ENCODE results near the gene ATOSA.

Gene ATOSA

GRCh38 chr15:52681441-52681840 lies 2.3 kb upstream of the ATOSA start:
- DNase-seq = no peak

- no peak for DNase-seq
These were observed 1.6 kb upstream of the ATOSA start for GRCh38 chr15:52680761-52681160.

- no peak for DNase-seq
These were observed 828 bp upstream of the ATOSA start for GRCh38 chr15:52680041-52680391.

GRCh38 chr15:52678468-52679231 lies 538 bp downstream of the ATOSA start:
- DNase-seq = peak; percentile 70

GRCh38 chr15:52677593-52678467 lies 1.4 kb downstream of the ATOSA start:
- peak; percentile 62 for DNase-seq

- DNase-seq = no peak
These were observed 4.4 kb downstream of the ATOSA start for GRCh38 chr15:52674831-52675230.

GRCh38 chr15:52673734-52674133 lies 5.5 kb downstream of the ATOSA start:
- DNase-seq = no peak

DNA sequence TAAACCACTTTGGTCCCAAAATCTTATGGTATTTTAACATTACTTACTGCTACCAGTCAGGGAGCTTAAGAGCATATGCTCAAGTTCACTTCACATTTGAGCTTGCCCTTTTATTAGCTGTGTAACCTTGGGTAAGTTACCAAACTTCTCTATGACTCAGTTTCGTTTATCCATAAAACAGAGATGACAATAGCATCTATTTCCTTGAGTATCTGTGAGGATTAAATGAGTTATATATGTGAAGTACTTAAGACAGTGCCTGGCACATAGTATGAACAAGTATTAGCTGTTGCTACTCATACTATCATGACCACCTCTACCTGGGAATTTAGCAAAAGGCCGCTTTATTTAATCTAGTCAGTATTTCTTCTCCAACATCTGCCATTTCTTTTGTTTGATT lies 5.9 kb downstream of the ATOSA start:
- DNase-seq = no peak

- DNase-seq = no peak
These were observed 6.5 kb downstream of the ATOSA start for GRCh38 chr15:52672661-52673060.

- no peak for DNase-seq
These were observed 9.1 kb downstream of the ATOSA start for GRCh38 chr15:52670087-52670486.

DNA sequence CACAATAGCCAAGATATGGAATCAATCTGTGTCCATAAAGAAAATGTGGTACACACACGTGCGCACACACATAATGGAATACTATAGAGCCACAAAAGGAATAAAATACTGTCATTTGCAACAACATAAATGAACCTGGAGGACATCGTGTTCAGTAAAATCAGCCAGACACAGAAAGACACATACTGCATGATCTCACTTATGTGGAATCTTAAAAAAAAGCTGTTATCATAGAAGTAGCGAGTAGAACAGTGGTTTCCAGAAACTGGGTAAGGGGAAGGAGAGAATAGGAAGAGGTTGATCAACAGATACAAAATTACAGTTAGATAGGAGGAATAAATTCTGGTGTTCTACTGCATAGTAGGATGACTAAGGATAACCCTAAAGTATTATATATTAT lies 11.1 kb downstream of the ATOSA start:
- DNase-seq = no peak

GRCh38 chr15:52667597-52667996 lies 11.6 kb downstream of the ATOSA start:
- DNase-seq = no peak

DNA sequence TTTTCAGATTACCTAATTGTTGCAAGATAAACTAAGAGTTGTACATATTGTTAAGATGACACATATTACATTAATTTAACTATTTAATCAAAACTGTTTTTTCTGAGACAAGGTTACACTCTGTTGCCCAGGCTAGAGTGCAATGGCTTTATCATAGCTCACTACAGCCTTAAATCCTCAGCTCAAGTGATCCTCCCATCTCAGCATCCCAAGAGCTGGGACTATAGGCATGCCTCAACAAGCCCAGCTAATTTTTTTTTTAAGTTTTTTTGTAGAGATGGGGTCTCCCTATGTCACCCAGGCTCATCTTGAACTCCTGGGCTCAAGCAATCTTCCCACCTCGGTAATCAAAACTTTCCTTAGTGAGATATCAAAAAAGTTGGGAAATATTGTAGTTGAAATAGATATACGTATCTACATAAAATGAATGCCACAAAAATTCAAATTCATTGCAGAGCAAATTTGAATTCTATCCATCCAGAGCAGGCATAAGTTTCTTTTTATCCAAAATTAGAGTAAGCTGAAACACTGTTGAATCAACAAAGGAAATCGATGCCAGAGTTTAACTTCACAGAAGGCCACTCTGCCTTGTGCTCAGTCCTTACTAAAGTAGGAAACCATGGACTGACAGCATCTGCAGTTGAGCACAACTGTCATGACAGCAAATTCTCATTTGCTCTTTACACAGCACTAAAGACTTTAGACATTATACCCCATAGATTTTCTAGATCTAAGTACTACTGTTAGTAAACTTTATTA lies 15.5 kb downstream of the ATOSA start:
- DNase-seq = no peak

DNA sequence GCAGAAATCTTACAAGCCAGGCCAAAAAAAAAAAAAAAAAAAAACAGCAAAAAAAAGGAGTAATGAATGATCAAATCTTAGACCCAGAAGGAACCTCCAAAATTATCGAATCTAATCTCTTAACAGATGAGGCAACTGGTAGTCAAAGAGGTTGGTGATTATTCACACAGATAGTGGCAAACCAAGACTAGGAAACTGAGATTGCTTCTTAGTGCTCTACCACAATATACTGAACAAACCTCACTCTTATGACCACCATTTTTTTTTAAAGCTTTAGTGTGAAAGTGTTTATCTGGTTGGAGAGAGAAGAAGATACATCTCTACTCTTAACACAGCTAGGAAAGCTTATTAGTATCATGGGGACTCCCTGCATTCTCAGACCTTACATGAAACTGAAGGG lies 17.3 kb downstream of the ATOSA start:
- no peak for DNase-seq

- DNase-seq = no peak
These were observed 19.0 kb downstream of the ATOSA start for GRCh38 chr15:52660192-52660591.

DNA sequence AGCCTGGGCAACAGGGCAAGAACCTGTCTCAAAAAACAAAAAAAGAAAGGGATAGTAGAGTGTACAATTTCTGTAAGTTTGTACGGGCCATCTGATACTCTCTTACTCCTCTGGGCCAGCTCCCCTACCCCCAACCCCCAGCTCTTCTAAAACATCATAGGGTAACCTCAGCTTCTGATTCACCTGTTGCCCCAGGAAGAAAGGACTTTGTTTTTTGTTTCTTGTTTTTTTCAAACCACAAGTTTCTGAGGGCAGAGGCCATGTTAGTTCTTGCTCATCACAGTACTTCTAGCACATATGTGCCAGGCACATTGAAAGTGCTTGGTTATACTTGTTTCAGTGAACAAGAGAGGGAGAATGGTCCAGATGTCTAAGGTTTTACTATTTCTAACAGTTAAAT lies 20.2 kb downstream of the ATOSA start:
- peak; percentile 30 for DNase-seq

- DNase-seq = no peak
These were observed 21.9 kb downstream of the ATOSA start for GRCh38 chr15:52657338-52657737.

DNA sequence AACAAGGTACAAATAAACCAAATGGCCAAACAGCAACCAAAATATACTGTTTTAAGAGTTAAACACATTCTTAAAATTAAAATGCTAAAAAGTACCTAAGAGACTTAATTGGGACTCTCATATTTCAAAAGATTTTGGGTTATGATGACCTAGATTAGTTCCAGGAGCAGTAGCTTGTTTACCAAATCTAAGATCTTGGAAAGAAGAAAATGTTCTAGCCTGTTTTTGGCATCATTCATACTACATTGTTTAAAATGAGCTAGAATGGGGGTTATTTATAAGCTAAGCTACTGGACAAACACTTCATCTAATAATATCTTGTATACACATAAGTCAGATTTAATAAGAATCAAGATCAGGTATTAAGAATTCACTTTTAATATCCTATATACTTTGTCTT lies 22.8 kb downstream of the ATOSA start:
- DNase-seq = no peak

GRCh38 chr15:52653431-52653964 lies 25.7 kb downstream of the ATOSA start:
- no peak for DNase-seq

DNA sequence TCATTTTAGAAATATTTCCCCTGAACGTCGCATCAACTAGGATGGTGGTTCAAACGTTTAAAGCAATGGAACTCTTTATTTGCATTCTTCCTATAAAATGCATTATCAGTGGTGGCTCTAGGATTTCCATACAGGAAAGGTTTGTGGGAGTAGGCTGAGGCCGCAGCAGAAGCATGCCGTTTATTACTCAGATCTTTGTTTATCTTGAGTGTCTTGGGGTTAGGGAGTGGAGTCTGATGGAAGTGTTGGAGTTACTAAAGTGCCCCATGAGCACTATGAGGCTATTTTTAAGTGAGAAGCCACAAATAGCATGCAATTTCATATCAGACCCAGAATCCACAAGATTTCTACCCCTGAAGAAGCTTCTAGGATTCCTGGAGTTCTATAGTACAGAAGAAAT lies 26.2 kb downstream of the ATOSA start:
- DNase-seq = no peak

- DNase-seq = no peak
These were observed 26.9 kb downstream of the ATOSA start for GRCh38 chr15:52652286-52652685.

GRCh38 chr15:52651868-52652267 lies 27.3 kb downstream of the ATOSA start:
- peak; percentile 30 for DNase-seq

DNA sequence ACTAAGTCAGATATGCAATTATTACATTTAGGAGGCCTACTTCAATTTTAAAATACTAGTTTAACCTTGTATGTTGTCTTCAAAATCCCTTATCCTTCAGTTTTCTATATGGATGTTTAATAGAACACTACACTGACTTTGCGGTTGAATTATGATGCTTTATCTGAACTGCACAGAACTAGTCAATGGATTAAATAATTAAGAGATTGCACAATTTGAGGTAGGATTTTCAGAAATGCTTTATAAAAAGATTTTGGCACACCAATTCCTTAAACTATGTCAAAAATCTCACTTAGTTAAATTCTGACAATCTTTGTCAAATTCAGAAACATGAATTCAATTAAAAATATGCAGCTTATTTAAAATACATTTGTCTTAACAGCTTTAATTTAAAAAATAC lies 28.1 kb downstream of the ATOSA start:
- DNase-seq = no peak

All from stimulated activated CD8-positive, alpha-beta memory T cell treated with anti-CD3 and anti-CD28 coated beads, Interleukin-4, amount 100 ng/mL, for 48 hours (primary cell).